B cell (primary cell): ENCODE measurements around the gene SLC5A2. TPM values are rescaled to one million over a fixed set of nuclear protein-coding genes. Genes with fewer than 3 reads are reported as not detected.

Source experiments
- ATAC-seq: fragments of 200-7000 bp; cut with Tn5 transposase; one replicate; pipeline ENCODE4 v1.10.0; 2021; ENCODE audit warnings: low read depth, mild to moderate bottlenecking, moderate number of reproducible peaks, moderate library complexity
- CTCF ChIA-PET: fragments of 350-600 bp; sonication (Branson Sonifier 250); formaldehyde crosslinking; loops from one replicate; lab custom pipeline; 2021; ENCODE audit warnings: antibody characterized with exemption, inconsistent platforms; lab: Charles Lee
- POLR2A ChIA-PET: fragments of 350-600 bp; sonication (Branson Sonifier 250); formaldehyde crosslinking; loops from one replicate; lab custom pipeline; 2021; ENCODE audit warnings: antibody characterized with exemption; lab: Charles Lee
- DNase-seq: peaks from one replicate; pipeline ENCODE4 v3.0.0; 2013
- H2AFZ ChIP-seq: 2 replicates; pipeline ENCODE4 v1.6.1; 2012; ENCODE audit warnings: mild to moderate bottlenecking, low read depth, low read length; ENCODE audit not compliant: insufficient read depth, poor library complexity, severe bottlenecking
- H3K27ac ChIP-seq, 2 donors: 1 replicate in 1 of 2; 2 replicates in 1 of 2; pipeline ENCODE4 v1.5.1; 2012 to 2013; ENCODE audit warnings: low read length in 2 of 2, mild to moderate bottlenecking in 2 of 2, moderate library complexity in 1 of 2
- H3K27me3 ChIP-seq, 4 experiments: fragments of 200-600 bp in 1 of 4; sonication (generic) in 1 of 4; replicated peaks in 1 of 4; 1 replicate in 2 of 4; 2 replicates in 2 of 4; pipeline versions ENCODE4 v1.6.1 to v1.7.0; 2013 to 2016; ENCODE audit warnings: low read length in 3 of 4, mild to moderate bottlenecking in 2 of 4, mixed read lengths in 1 of 4, moderate library complexity in 1 of 4; ENCODE audit not compliant: insufficient read depth in 4 of 4, control insufficient read depth in 3 of 4; ENCODE audit errors: control extremely low read depth in 1 of 4
- H3K36me3 ChIP-seq, 2 experiments: replicated peaks in 1 of 2; 1 replicate in 1 of 2; 2 replicates in 1 of 2; pipeline versions ENCODE4 v1.6.1 to v1.7.1; 2013; ENCODE audit warnings: low read length in 1 of 2; ENCODE audit not compliant: insufficient read depth in 2 of 2, control insufficient read depth in 1 of 2; ENCODE audit errors: control extremely low read depth in 1 of 2, extremely low read depth in 1 of 2
- H3K4me1 ChIP-seq, 2 donors: fragments of 200-600 bp in 1 of 2; sonication (generic) in 1 of 2; 1 replicate in 1 of 2; 2 replicates in 1 of 2; pipeline versions ENCODE4 v1.5.1 to v1.6.1; 2013 to 2017; ENCODE audit warnings: low read length in 2 of 2; ENCODE audit not compliant: control insufficient read depth in 2 of 2, insufficient read depth in 2 of 2
- H3K4me2 ChIP-seq: replicated peaks from 2 replicates; pipeline ENCODE3; 2012; ENCODE audit warnings: mild to moderate bottlenecking, low read depth, low read length; ENCODE audit not compliant: poor library complexity, severe bottlenecking
- H3K4me3 ChIP-seq, 5 experiments: fragments of 200-600 bp in 1 of 5; sonication (generic) in 1 of 5; 1 replicate in 3 of 5; 2 replicates in 2 of 5; pipeline versions ENCODE4 v1.5.1 to v1.7.0; 2011 to 2016; ENCODE audit warnings: low read length in 4 of 5, mild to moderate bottlenecking in 4 of 5, low read depth in 2 of 5, control low read depth in 1 of 5, moderate library complexity in 1 of 5; ENCODE audit not compliant: insufficient read depth in 1 of 5; ENCODE audit errors: control extremely low read depth in 1 of 5, extremely low read depth in 1 of 5
- H3K79me2 ChIP-seq: fragments of 200-600 bp; sonication (generic); one replicate; pipeline ENCODE4 v1.6.0; 2016; ENCODE audit warnings: low read length; ENCODE audit not compliant: control insufficient read depth, insufficient read depth
- H3K9ac ChIP-seq: fragments of 200-600 bp; sonication (generic); 2 replicates; pipeline ENCODE4 v1.6.1; 2017; ENCODE audit warnings: mild to moderate bottlenecking, low read length, moderate library complexity
- H3K9me3 ChIP-seq, 3 donors: one replicate each; pipeline versions ENCODE4 v1.6.1 to v1.7.1; 2013; ENCODE audit warnings: low read length in 2 of 3; ENCODE audit not compliant: control insufficient read depth in 2 of 3, insufficient read depth in 1 of 3; ENCODE audit errors: control extremely low read depth in 1 of 3
- H4K20me1 ChIP-seq: 2 replicates; pipeline ENCODE4 v1.6.0; 2012; ENCODE audit warnings: mild to moderate bottlenecking, low read length; ENCODE audit not compliant: insufficient read depth, control insufficient read depth, poor library complexity, severe bottlenecking
- H3K27ac Mint-ChIP-seq: one replicate; pipeline ENCODE4 v1.8.0; 2021; ENCODE audit warnings: mixed read lengths
- H3K27me3 Mint-ChIP-seq: one replicate; pipeline ENCODE4 v1.8.0; 2021; ENCODE audit warnings: mixed read lengths
- H3K4me1 Mint-ChIP-seq: one replicate; pipeline ENCODE4 v1.8.0; 2021; ENCODE audit warnings: mixed read lengths
- H3K4me3 Mint-ChIP-seq: one replicate; pipeline ENCODE4 v1.8.0; 2021; ENCODE audit warnings: mixed read lengths
- H3K9me3 Mint-ChIP-seq: one replicate; pipeline ENCODE4 v1.8.0; 2022; ENCODE audit warnings: mixed read lengths; ENCODE audit not compliant: insufficient read depth
- CTCF ChIP-seq: fragments of 200-600 bp; IDR thresholded peaks from one replicate; pipeline ENCODE4 v1.8.0; 2022; ENCODE audit warnings: antibody characterized with exemption, mild to moderate bottlenecking
- EZH2 ChIP-seq: IDR thresholded peaks from 2 replicates; pipeline ENCODE4 v1.6.1; 2012; ENCODE audit warnings: borderline replicate concordance, low read depth, mild to moderate bottlenecking, moderate library complexity, low read length; ENCODE audit not compliant: insufficient read depth, poor library complexity, severe bottlenecking
- WGBS: methylation state at CpG from one replicate; pipeline ENCODE4 v1.1.5; 2013; ENCODE audit warnings: missing lambda C conversion rate; ENCODE audit not compliant: insufficient coverage; 5-methylcytosine and 5-hydroxymethylcytosine counted together
- intact Hi-C: fragments of 100-400 bp; cut with micrococcal nuclease; formaldehyde crosslinking; loops from one replicate; pipeline ENCODE4 v1.10.0; 2022
- polyA plus RNA-seq: library from polyadenylated mRNA; depleted of rRNA; stranded (reverse); fragments of >200 nt; gene quantifications from 2 replicates; pipeline ENCODE4 v1.2.3, GENCODE V29; 2012
- total RNA-seq, 2 donors: library from RNA; stranded (reverse); fragments of 120-200 nt in 1 of 2; gene quantifications; 1 replicate in 1 of 2; 2 replicates in 1 of 2; pipeline versions ENCODE4 v1.2.3 to v1.2.4, GENCODE V29; 2013 to 2022

Gene SLC5A2
- total and polyA plus RNA-seq, 2 donors (not counting 1 experiment from before 2014, with no cell fraction given) = 0.67 to 0.69 TPM

GRCh38 chr16:31467858-31468257, 15.1 kb upstream of the SLC5A2 start:
- H3K9ac ChIP-seq = no peak overlapping the region
- CTCF ChIA-PET = interaction anchor here (0.7 to 1.3 kb wide), 2 partner anchors 8 to 9 kb away, joined by 3 to 5 read pairs; partner anchors contain the start of gene ARMC5

More at GRCh38 chr16:31467858-31468257, 15.1 kb upstream of the SLC5A2 start:
- Histone ChIP-seq H2AFZ (no peak overlapping the region), H3K27me3 (peaks cover 0 to 19% (median 8%) of the 10 kb centered on the region in 4 experiments), H4K20me1 (no peaks in the 10 kb centered on the region), H3K4me1 (peaks cover 26% of the 10 kb centered on the region in 2 donors), H3K9me3 (peaks cover 0 to 6% (median 0%) of the 10 kb centered on the region in 3 donors), H3K4me3 (no peak overlapping the region), H3K79me2 (no peaks in the 10 kb centered on the region), H3K27ac (no peak overlapping the region), H3K4me2 (no peak overlapping the region), H3K36me3 (peaks cover 0 to 11% of the 10 kb centered on the region in 2 experiments)
- Mint-ChIP-seq H3K4me1 (peaks cover 41% of the 10 kb centered on the region), H3K4me3 (peak overlapping the region; percentile 68), H3K9me3 (no peaks in the 10 kb centered on the region), H3K27me3 (peaks cover 3% of the 10 kb centered on the region), H3K27ac (no peak overlapping the region)
- DNase-seq = no peak
- intact Hi-C loops = no loop called here
- no peak for TF ChIP-seq CTCF
- no peak for TF ChIP-seq EZH2
- WGBS = no CpG with 5 or more reads among the region's 5 CpGs
- no peak for ATAC-seq
- POLR2A ChIA-PET = interaction anchor here (0.6 kb wide), 1 partner anchor 23 kb away, joined by 3 read pairs; no protein-coding TSS in a partner anchor
